ENCODE data around the gene GPC6.
"Not testable (repeated sequence)": the region's sequence is repeated elsewhere in the genome, so short reads cannot be mapped to it uniquely, and the experiment has no call there.

GPC6 gene

DNA sequence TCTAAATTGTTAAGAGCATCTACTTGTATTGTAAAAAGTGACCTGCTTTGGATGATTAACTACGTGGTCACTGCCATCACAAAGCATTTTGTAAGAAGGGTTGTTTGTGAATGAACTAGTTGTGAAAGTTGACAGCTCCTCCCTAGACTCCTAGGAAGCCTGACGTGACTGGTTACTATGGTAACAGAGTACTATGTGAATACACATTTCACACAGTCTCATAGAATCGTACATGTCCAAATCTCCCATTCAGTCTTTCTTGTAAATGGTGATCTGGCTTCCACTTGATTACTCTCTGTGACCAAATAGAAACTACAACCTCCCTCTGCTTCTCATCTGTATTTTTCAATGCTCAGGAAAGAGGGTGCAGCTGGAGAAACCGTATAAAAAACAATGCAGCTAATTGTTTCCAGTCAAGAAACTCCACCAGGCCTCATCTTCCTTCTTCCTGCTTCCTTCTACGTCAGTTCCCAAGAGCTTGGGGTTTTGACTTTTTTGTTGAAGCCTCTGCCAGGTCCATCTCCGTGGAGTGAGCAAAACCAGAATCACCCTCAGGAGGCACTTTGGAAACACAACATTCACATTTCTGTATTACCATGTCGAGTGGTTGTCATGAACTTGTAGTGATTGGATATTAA is 83.4 kb downstream of the GPC6 start:
- POLR2A ChIA-PET, result no interaction called here
- no peak for DNase-seq (ENCODE audit: low read depth, low spot score)
- CTCF ChIA-PET, result no interaction called here
- TF ChIP-seq, protein P1, sequence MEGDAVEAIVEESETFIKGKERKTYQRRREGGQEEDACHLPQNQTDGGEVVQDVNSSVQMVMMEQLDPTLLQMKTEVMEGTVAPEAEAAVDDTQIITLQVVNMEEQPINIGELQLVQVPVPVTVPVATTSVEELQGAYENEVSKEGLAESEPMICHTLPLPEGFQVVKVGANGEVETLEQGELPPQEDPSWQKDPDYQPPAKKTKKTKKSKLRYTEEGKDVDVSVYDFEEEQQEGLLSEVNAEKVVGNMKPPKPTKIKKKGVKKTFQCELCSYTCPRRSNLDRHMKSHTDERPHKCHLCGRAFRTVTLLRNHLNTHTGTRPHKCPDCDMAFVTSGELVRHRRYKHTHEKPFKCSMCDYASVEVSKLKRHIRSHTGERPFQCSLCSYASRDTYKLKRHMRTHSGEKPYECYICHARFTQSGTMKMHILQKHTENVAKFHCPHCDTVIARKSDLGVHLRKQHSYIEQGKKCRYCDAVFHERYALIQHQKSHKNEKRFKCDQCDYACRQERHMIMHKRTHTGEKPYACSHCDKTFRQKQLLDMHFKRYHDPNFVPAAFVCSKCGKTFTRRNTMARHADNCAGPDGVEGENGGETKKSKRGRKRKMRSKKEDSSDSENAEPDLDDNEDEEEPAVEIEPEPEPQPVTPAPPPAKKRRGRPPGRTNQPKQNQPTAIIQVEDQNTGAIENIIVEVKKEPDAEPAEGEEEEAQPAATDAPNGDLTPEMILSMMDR (IDR thresholded peaks at IDR 0.05; ENCODE audit: insufficient read depth, low read length, missing control alignments), result no peak
- no peak overlapping the region for H3K4me3 ChIP-seq (ENCODE audit: low read depth, low read length)

DNA sequence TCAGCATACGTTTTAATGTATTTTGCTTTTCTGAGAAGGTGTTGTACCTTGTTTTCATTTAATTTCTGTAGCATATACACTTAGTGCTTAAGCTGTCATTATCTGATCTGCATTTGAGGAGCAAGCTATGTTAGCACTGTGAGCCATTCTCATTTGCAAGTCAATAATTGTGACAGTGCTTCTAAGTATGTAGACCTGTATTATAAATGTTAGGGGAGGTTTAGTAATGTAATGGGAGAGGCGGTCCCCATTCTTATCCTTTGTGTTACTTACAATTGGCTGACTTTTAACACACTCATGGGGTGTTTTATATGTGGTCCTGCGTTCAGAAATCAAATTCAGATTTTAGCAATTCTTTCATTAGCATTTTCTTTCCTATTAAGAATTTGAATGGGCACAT is 90.2 kb downstream of the GPC6 start:
- TF ChIP-seq, protein P1 (IDR thresholded peaks at IDR 0.05; ENCODE audit: insufficient read depth, low read length, missing control alignments), result no peak
- DNase-seq (ENCODE audit: low read depth, low spot score), result no peak
- POLR2A ChIA-PET, result no interaction called here
- H3K4me3 ChIP-seq (ENCODE audit: low read depth, low read length), result no peak overlapping the region
- CTCF ChIA-PET, result no interaction called here

- TF ChIP-seq, protein P1 (IDR thresholded peaks at IDR 0.05; ENCODE audit: insufficient read depth, low read length, missing control alignments), result no peak
- POLR2A ChIA-PET, result no interaction called here
- H3K4me3 ChIP-seq (ENCODE audit: low read depth, low read length), result no peak overlapping the region
- DNase-seq (ENCODE audit: low read depth, low spot score), result no peak
- CTCF ChIA-PET, result no interaction called here
Observed at GRCh38 chr13:93318534-93319254, 92.1 kb downstream of the GPC6 start.

DNA sequence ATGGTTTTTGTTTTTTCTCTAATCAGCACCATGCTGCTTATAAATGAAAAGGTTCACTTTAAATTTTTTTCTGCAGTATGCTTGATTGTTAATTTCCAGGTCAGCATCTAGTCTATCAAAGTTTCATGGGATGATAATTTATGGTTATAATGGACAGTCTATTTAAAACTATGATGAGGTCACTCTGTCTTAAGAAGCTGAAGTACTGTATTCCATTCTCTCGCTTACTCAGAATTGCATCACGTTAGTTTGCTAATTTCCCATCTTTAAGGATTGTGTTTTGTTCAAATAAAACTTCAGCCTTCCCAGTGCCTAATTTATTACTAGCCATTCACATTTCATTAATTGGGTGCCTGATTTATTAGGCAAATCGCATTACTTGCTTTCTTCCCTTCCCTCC is 94.3 kb downstream of the GPC6 start:
- no peak for DNase-seq (ENCODE audit: low read depth, low spot score)
- TF ChIP-seq, protein P1 (IDR thresholded peaks at IDR 0.05; ENCODE audit: insufficient read depth, low read length, missing control alignments), result no peak
- ChIA-PET POLR2A (no interaction called here), CTCF (no interaction called here)
- H3K4me3 ChIP-seq (ENCODE audit: low read depth, low read length), result no peak overlapping the region

DNA sequence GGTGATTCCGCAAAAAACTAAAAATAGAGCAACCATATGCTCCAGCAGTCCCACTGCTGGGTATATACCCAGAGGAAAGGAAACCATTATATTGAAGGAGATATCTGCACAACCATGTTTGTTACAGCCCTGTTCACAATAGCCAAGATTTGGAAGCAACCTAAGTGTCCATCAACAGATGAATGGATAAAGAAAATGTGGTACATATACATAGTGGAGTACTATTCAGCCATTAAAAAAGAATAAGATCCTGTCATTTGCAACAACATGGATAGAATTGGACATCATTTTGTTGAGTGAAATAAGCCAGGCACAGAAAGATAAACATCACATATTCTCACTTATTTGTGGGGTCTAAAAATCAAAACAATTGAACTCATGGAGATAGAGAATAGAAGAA is 97.3 kb downstream of the GPC6 start:
- DNase-seq (ENCODE audit: low read depth, low spot score); H3K4me3 ChIP-seq (ENCODE audit: low read depth, low read length); CTCF ChIA-PET; POLR2A ChIA-PET: not testable (repeated sequence)

GRCh38 chr13:93325303-93326233 is 99.0 kb downstream of the GPC6 start:
- no peak for DNase-seq (ENCODE audit: low read depth, low spot score)
- ChIA-PET CTCF (no interaction called here), POLR2A (no interaction called here)
- TF ChIP-seq, protein P1 (IDR thresholded peaks at IDR 0.05; ENCODE audit: insufficient read depth, low read length, missing control alignments), result no peak
- H3K4me3 ChIP-seq (ENCODE audit: low read depth, low read length), result no peak overlapping the region

All from AG04449 (cell line).